Trophoblast cell (in vitro differentiated cells and primary cell): ENCODE results near the gene TP53BP2.

Experiments
- DNase-seq, 2 donors: peaks; one replicate each; pipeline ENCODE4 v3.0.0-alpha.2; 2016
- H2AFZ ChIP-seq: 2 replicates; pipeline ENCODE4 v1.6.1; 2013; ENCODE audit warnings: low read length, moderate library complexity, mild to moderate bottlenecking; ENCODE audit not compliant: insufficient read depth, poor library complexity
- H2AK5ac ChIP-seq: 2 replicates; pipeline ENCODE4 v1.6.1; 2013; ENCODE audit warnings: mild to moderate bottlenecking, low read length
- H2BK120ac ChIP-seq: 2 replicates; pipeline ENCODE4 v1.6.1; 2013; ENCODE audit warnings: low read length, mild to moderate bottlenecking, moderate library complexity; ENCODE audit not compliant: insufficient read depth, poor library complexity
- H2BK12ac ChIP-seq: 2 replicates; pipeline ENCODE4 v1.6.1; 2013; ENCODE audit warnings: mild to moderate bottlenecking, low read length, moderate library complexity
- H2BK5ac ChIP-seq: 2 replicates; pipeline ENCODE4 v1.6.1; 2013; ENCODE audit warnings: low read length, low read depth, moderate library complexity, mild to moderate bottlenecking; ENCODE audit not compliant: poor library complexity
- H3K14ac ChIP-seq: 2 replicates; pipeline ENCODE4 v1.6.1; 2013; ENCODE audit warnings: mild to moderate bottlenecking, low read length
- H3K18ac ChIP-seq: 2 replicates; pipeline ENCODE4 v1.6.1; 2013; ENCODE audit warnings: mild to moderate bottlenecking, low read length
- H3K23ac ChIP-seq: 2 replicates; pipeline ENCODE4 v1.6.1; 2013; ENCODE audit warnings: low read length
- H3K27ac ChIP-seq: 2 replicates; pipeline ENCODE4 v1.5.1; 2013; ENCODE audit warnings: low read depth, mild to moderate bottlenecking, inconsistent platforms, low read length, moderate library complexity
- H3K27me3 ChIP-seq: 2 replicates; pipeline ENCODE4 v1.6.1; 2013; ENCODE audit warnings: inconsistent platforms, mild to moderate bottlenecking, low read length, moderate library complexity; ENCODE audit not compliant: insufficient read depth
- H3K36me3 ChIP-seq, 2 experiments: 1 replicate in 1 of 2; 2 replicates in 1 of 2; pipeline ENCODE4 v1.6.1; 2013; ENCODE audit warnings: low read length in 2 of 2, mild to moderate bottlenecking in 2 of 2, moderate library complexity in 1 of 2; ENCODE audit not compliant: insufficient read depth in 2 of 2, control insufficient read depth in 1 of 2
- H3K4ac ChIP-seq: 2 replicates; pipeline ENCODE4 v1.6.1; 2013; ENCODE audit warnings: low read depth, mild to moderate bottlenecking, low read length, moderate library complexity
- H3K4me1 ChIP-seq, 2 experiments: 1 replicate in 1 of 2; 2 replicates in 1 of 2; pipeline ENCODE4 v1.6.1; 2013; ENCODE audit warnings: low read length in 2 of 2, mild to moderate bottlenecking in 2 of 2, moderate library complexity in 1 of 2; ENCODE audit not compliant: insufficient read depth in 2 of 2, control insufficient read depth in 1 of 2
- H3K4me2 ChIP-seq: 2 replicates; pipeline ENCODE4 v1.6.1; 2013; ENCODE audit warnings: inconsistent platforms, mild to moderate bottlenecking, low read length, moderate library complexity
- H3K4me3 ChIP-seq: 2 replicates; pipeline ENCODE4 v1.5.1; 2013; ENCODE audit warnings: mild to moderate bottlenecking, low read depth, low read length, inconsistent platforms
- H3K79me1 ChIP-seq: one replicate; pipeline ENCODE4 v1.6.1; 2013; ENCODE audit warnings: low read length
- H3K79me2 ChIP-seq: 2 replicates; pipeline ENCODE4 v1.6.1; 2013; ENCODE audit warnings: low read length, mild to moderate bottlenecking; ENCODE audit not compliant: control insufficient read depth, insufficient read depth, poor library complexity
- H3K9ac ChIP-seq: 2 replicates; pipeline ENCODE4 v1.6.1; 2013; ENCODE audit warnings: mild to moderate bottlenecking, low read length
- H3K9me3 ChIP-seq: 2 replicates; pipeline ENCODE4 v1.6.1; 2013; ENCODE audit warnings: low read depth, mild to moderate bottlenecking, control low read depth, inconsistent platforms, low read length; ENCODE audit not compliant: insufficient read depth
- H4K12ac ChIP-seq: 2 replicates; pipeline ENCODE4 v1.6.1; 2013; ENCODE audit warnings: low read depth, mild to moderate bottlenecking, low read length, moderate library complexity
- H4K8ac ChIP-seq: 2 replicates; pipeline ENCODE4 v1.6.1; 2013; ENCODE audit warnings: low read depth, mild to moderate bottlenecking, low read length, moderate library complexity
- H4K91ac ChIP-seq: one replicate; pipeline ENCODE4 v1.6.1; 2013; ENCODE audit warnings: low read depth, mild to moderate bottlenecking, low read length, moderate library complexity
- WGBS: extraction: QIAGEN DNeasy Blood & Tissue Kit; methylation state at CpG from one replicate; pipeline ENCODE4 v1.1.7; 2013; ENCODE audit warnings: missing lambda C conversion rate; ENCODE audit not compliant: insufficient read length, insufficient coverage; ENCODE audit errors: extremely low coverage; 5-methylcytosine and 5-hydroxymethylcytosine counted together

The TP53BP2 gene

DNA sequence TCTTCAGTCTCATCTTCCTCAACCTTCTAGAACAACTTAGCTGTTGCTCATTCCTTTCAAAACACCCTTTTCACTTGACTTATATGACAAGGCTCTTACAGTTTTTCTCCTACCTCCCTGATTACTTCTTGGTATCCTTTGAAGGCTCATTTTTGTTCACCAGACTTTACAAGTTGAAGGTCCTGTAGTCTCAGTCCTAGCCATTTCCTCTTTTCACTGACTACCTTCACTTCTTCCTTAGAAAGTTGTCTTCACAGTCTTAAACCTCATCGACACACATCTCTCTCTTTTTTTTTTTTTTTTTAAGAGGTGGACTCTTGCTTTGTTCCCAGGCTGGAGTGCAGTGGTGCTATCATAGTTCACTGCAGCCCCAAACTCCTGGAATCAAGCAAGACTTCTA lies 6.6 kb upstream of the TP53BP2 start:
- H3K23ac ChIP-seq, result no peak overlapping the region
- peaks cover 3% of the 10 kb centered on the region for H3K9me3 ChIP-seq
- no peak overlapping the region for H3K27ac ChIP-seq
- no peak overlapping the region for H3K14ac ChIP-seq
- no peaks in the 10 kb centered on the region for H3K36me3 ChIP-seq
- H3K9ac ChIP-seq, result no peak overlapping the region
- H2BK5ac ChIP-seq, result no peak overlapping the region
- H4K91ac ChIP-seq, result no peak overlapping the region
- H3K4me3 ChIP-seq, result no peak overlapping the region
- H2AK5ac ChIP-seq, result no peak overlapping the region
- no peak overlapping the region for H3K4ac ChIP-seq
- no peak for DNase-seq
- H3K79me2 ChIP-seq, result no peaks in the 10 kb centered on the region
- peaks cover 2% of the 10 kb centered on the region for H3K79me1 ChIP-seq
- no CpG with 5 or more reads among the region's 1 CpG for WGBS
- no peak overlapping the region for H3K4me2 ChIP-seq
- no peak overlapping the region for H2BK12ac ChIP-seq
- H2BK120ac ChIP-seq, result no peak overlapping the region
- H3K18ac ChIP-seq, result no peak overlapping the region
- H4K8ac ChIP-seq, result no peak overlapping the region
- H4K12ac ChIP-seq, result no peak overlapping the region
- peaks cover 2 to 7% of the 10 kb centered on the region in 2 experiments for H3K4me1 ChIP-seq
- no peak overlapping the region for H2AFZ ChIP-seq
- H3K27me3 ChIP-seq, result no peaks in the 10 kb centered on the region

DNA sequence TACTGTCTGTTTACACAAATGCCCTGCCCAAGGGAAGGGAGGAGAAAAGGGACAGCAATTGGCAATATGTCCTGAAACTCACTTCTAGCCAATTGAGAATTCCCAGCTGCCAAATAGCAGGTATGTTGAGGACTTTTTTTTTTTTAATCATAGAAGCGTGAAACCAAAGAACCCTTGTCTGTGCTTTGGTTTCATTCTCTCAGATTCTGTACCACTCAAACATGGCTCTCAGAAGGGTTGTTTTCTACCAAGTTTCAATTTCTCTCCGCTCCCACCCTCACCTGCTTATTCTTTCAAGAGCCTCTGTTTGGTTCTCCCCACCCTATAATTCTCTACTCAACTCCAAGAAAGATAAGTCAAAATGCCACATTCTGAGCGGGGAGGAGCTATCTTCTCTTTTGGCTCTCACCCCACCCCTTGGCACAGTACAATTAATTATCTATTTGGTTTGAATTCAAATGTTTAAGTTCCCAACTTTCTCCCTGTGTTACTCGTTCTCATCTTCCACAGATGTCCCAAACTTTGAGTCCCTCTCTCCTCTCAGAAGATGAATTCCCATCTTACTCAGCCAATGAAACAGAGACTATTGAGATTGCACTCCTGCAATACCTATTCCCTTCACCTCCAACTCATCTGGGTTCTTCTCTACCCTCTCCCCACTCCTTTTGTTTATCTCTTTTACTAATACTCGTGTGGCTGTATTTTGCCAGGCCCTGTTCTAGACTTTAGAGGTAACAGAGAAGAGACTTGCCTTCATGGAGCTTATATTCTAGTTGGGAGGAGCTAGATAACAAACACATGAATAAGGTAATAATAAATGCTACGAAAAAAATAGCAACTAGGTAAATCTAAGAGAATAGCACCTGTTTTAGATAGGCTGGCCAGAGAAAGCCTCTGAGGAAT lies 3.9 kb upstream of the TP53BP2 start:
- Histone ChIP-seq H4K91ac (no peak overlapping the region), H4K12ac (no peak overlapping the region), H3K4me1 (peaks cover 2 to 7% of the 10 kb centered on the region in 2 experiments), H3K23ac (no peak overlapping the region), H3K4ac (no peak overlapping the region), H3K27me3 (no peaks in the 10 kb centered on the region), H3K9me3 (no peaks in the 10 kb centered on the region), H2AK5ac (no peak overlapping the region), H3K36me3 (no peaks in the 10 kb centered on the region), H3K4me3 (no peak overlapping the region), H2BK12ac (no peak overlapping the region), H4K8ac (no peak overlapping the region), H3K79me1 (peaks cover 20% of the 10 kb centered on the region), H3K27ac (no peak overlapping the region), H3K14ac (no peak overlapping the region), H3K79me2 (peaks cover 14% of the 10 kb centered on the region), H2BK120ac (no peak overlapping the region), H2AFZ (no peak overlapping the region), H3K9ac (no peak overlapping the region), H2BK5ac (no peak overlapping the region), H3K4me2 (no peak overlapping the region), H3K18ac (no peak overlapping the region)
- no CpG with 5 or more reads among the region's 6 CpGs for WGBS
- no peak for DNase-seq

DNA sequence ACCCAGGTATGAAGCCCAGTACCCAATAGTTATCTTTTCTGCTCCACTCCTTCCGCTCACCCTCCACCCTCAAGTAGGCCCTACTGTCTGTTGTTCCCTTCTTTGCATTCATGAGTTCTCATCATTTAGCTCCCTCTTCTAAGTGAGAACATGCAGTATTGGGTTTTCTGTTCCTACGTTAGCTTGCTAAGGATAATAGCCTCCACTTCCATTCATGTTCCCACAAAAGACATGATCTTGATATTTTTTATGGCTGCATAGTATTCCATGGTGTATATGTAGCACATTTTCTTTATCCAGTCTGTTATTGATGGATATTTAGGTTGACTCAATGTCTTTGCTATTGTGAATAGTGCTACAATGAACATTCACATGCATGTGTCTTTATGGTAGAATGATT lies 2.8 kb upstream of the TP53BP2 start:
- H2BK5ac ChIP-seq, result no peak overlapping the region
- no peak overlapping the region for H4K91ac ChIP-seq
- no peak overlapping the region for H3K4ac ChIP-seq
- no peak overlapping the region for H3K4me2 ChIP-seq
- H2AK5ac ChIP-seq, result no peak overlapping the region
- no CpG with 5 or more reads among the region's 2 CpGs for WGBS
- H3K9me3 ChIP-seq, result no peaks in the 10 kb centered on the region
- H2BK120ac ChIP-seq, result no peak overlapping the region
- no peak overlapping the region for H3K18ac ChIP-seq
- no peak overlapping the region for H2BK12ac ChIP-seq
- H3K9ac ChIP-seq, result no peak overlapping the region
- no peak overlapping the region for H2AFZ ChIP-seq
- H3K23ac ChIP-seq, result no peak overlapping the region
- H3K14ac ChIP-seq, result no peak overlapping the region
- H4K12ac ChIP-seq, result no peak overlapping the region
- H3K27ac ChIP-seq, result no peak overlapping the region
- H3K4me3 ChIP-seq, result no peak overlapping the region
- DNase-seq, result no peak
- H4K8ac ChIP-seq, result no peak overlapping the region
- peaks cover 16% of the 10 kb centered on the region for H3K79me2 ChIP-seq
- H3K79me1 ChIP-seq, result peaks cover 20% of the 10 kb centered on the region
- no peaks in the 10 kb centered on the region for H3K36me3 ChIP-seq
- H3K4me1 ChIP-seq, result peaks cover 2 to 7% of the 10 kb centered on the region in 2 experiments
- no peaks in the 10 kb centered on the region for H3K27me3 ChIP-seq

DNA sequence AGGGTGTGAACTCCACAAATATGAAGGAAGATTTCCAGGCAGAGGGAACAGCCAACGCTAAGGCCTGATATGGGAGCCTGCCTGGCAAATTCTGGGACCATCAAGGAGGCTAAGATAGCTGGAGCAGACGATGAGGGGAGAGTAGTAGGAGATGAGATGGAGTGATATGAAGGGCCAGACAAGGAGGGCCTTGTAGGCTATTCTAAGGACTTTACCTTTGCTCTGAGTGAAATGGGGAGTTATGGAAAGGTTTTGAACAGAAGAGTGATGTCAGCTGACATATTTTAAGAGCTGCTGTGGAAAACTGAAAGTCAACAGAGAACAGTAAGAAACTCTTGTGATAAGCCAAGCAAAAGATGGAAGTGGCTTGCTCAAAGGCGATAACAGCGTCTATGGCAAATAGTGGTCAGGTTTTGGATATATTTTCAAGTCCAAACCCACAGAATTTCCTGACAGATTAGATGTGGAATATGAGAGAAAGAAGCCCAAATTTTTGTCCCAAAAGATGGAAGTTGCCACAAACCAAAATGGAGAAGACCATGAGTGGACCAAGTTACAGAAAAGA lies 2.1 kb upstream of the TP53BP2 start:
- no peak overlapping the region for H4K91ac ChIP-seq

More for the DNA sequence above, 2.1 kb upstream of the TP53BP2 start:
- Histone ChIP-seq H3K79me2 (peaks cover 16% of the 10 kb centered on the region), H4K12ac (no peak overlapping the region), H3K27ac (no peak overlapping the region), H2BK12ac (no peak overlapping the region), H3K4me3 (no peak overlapping the region), H2BK5ac (no peak overlapping the region), H4K8ac (no peak overlapping the region), H3K4me1 (peaks cover 2 to 7% of the 10 kb centered on the region in 2 experiments), H3K18ac (no peak overlapping the region), H2BK120ac (no peak overlapping the region), H3K36me3 (no peaks in the 10 kb centered on the region), H3K79me1 (peaks cover 20% of the 10 kb centered on the region), H2AFZ (no peak overlapping the region), H3K4ac (no peak overlapping the region), H3K9ac (no peak overlapping the region), H3K9me3 (no peaks in the 10 kb centered on the region), H3K27me3 (no peaks in the 10 kb centered on the region), H3K14ac (no peak overlapping the region), H2AK5ac (peak overlapping the region; percentile 9), H3K4me2 (no peak overlapping the region), H3K23ac (no peak overlapping the region)
- DNase-seq, result no peak
- WGBS, result no CpG with 5 or more reads among the region's 4 CpGs
